BLaER1 (cell line): ENCODE results near the gene MUC3A.
"Not testable (repeated sequence)": the region's sequence is repeated elsewhere in the genome, so short reads cannot be mapped to it uniquely, and the experiment has no call there.

ENCODE experiments used
- H3K27ac ChIP-seq: shearing (Covaris generic); formaldehyde crosslinking; 2 replicates; pipeline ENCODE4 v1.8.1; 2022
- H3K27me3 ChIP-seq: shearing (Covaris generic); formaldehyde crosslinking; 2 replicates; pipeline ENCODE4 v1.8.1; 2022
- H3K36me3 ChIP-seq: shearing (Covaris generic); formaldehyde crosslinking; 2 replicates; pipeline ENCODE4 v1.8.1; 2022
- H3K4me1 ChIP-seq: shearing (Covaris generic); formaldehyde crosslinking; 2 replicates; pipeline ENCODE4 v1.8.1; 2022
- H3K4me2 ChIP-seq: shearing (Covaris generic); formaldehyde crosslinking; 2 replicates; pipeline ENCODE4 v1.8.1; 2022
- H3K4me3 ChIP-seq: shearing (Covaris generic); formaldehyde crosslinking; 2 replicates; pipeline ENCODE4 v1.8.1; 2022
- H3K9ac ChIP-seq: shearing (Covaris generic); formaldehyde crosslinking; 2 replicates; pipeline ENCODE4 v1.8.1; 2022
- H3K9me3 ChIP-seq: shearing (Covaris generic); formaldehyde crosslinking; 2 replicates; pipeline ENCODE4 v1.8.1; 2022
- H4K20me1 ChIP-seq: shearing (Covaris generic); formaldehyde crosslinking; 2 replicates; pipeline ENCODE4 v1.8.1; 2022
- Cebpa-rat ChIP-seq: shearing (Covaris generic); IDR thresholded peaks from 2 replicates; pipeline ENCODE4 v1.8.1; 2022

The MUC3A gene

GRCh38 chr7:100968031-100968430 is 18.7 kb downstream of the MUC3A start:
- Histone ChIP-seq H3K9me3 (no peaks in the 10 kb centered on the region; the same call in 1 of the 2 replicates), H3K27ac (no peak overlapping the region), H3K4me1 (peaks cover 5% of the 10 kb centered on the region; the same call in 1 of the 2 replicates), H3K4me2 (no peak overlapping the region), H3K36me3 (no peaks in the 10 kb centered on the region), H3K27me3 (peaks cover 44% of the 10 kb centered on the region), H3K4me3 (no peak overlapping the region), H4K20me1 (no peaks in the 10 kb centered on the region), H3K9ac (no peak overlapping the region)
- no peak for TF ChIP-seq Cebpa-rat

- Histone ChIP-seq H4K20me1 (no peaks in the 10 kb centered on the region), H3K36me3 (no peaks in the 10 kb centered on the region), H3K27ac (no peak overlapping the region), H3K4me3 (no peak overlapping the region), H3K9me3 (peaks cover 1% of the 10 kb centered on the region), H3K27me3 (peaks cover 44% of the 10 kb centered on the region), H3K4me2 (no peak overlapping the region), H3K4me1 (peaks cover 5% of the 10 kb centered on the region; the same call in 1 of the 2 replicates), H3K9ac (no peak overlapping the region)
- TF ChIP-seq Cebpa-rat: no peak
These were observed 19.3 kb downstream of the MUC3A start for GRCh38 chr7:100968650-100969049.

GRCh38 chr7:100969066-100969615 is 19.8 kb downstream of the MUC3A start, which contains the start of gene MUC12:
MUC12 (plus strand) TSS chr7:100969565; CDS start chr7:100969623, 58 bp downstream.
- Histone ChIP-seq H3K9ac (no peak within 1 kb of the TSS), H3K36me3 (no peaks in the 10 kb centered on the region), H3K4me1 (peaks cover 5% of the 10 kb centered on the region; the same call in 1 of the 2 replicates), H3K4me2 (no peak within 1 kb of the TSS), H3K27ac (no peak within 1 kb of the TSS), H4K20me1 (no peaks in the 10 kb centered on the region), H3K4me3 (no peak within 1 kb of the TSS), H3K9me3 (peaks cover 6% of the 10 kb centered on the region), H3K27me3 (peaks cover 44% of the 10 kb centered on the region)
- no peak for TF ChIP-seq Cebpa-rat

- Histone ChIP-seq H3K4me3 (no peak overlapping the region), H3K36me3 (no peaks in the 10 kb centered on the region), H3K27ac (no peak overlapping the region), H4K20me1 (no peaks in the 10 kb centered on the region), H3K4me2 (no peak overlapping the region), H3K9me3 (peaks cover 10% of the 10 kb centered on the region), H3K27me3 (peaks cover 27% of the 10 kb centered on the region), H3K9ac (no peak overlapping the region), H3K4me1 (peaks cover 10% of the 10 kb centered on the region; the same call in 1 of the 2 replicates)
- no peak for TF ChIP-seq Cebpa-rat
These were observed 22.0 kb downstream of the MUC3A start for GRCh38 chr7:100971111-100972001.

GRCh38 chr7:100972002-100972347 is 22.6 kb downstream of the MUC3A start:
- no peak overlapping the region for H3K9ac ChIP-seq
- peaks cover 10% of the 10 kb centered on the region; the same call in 1 of the 2 replicates for H3K4me1 ChIP-seq
- H3K36me3 ChIP-seq: no peaks in the 10 kb centered on the region
- H3K4me2 ChIP-seq: no peak overlapping the region
- TF ChIP-seq Cebpa-rat: no peak
- H3K4me3 ChIP-seq: no peak overlapping the region
- no peak overlapping the region for H3K27ac ChIP-seq
- H3K9me3 ChIP-seq: peaks cover 10% of the 10 kb centered on the region; the same call in 1 of the 2 replicates
- no peaks in the 10 kb centered on the region for H4K20me1 ChIP-seq
- peaks cover 21% of the 10 kb centered on the region for H3K27me3 ChIP-seq

GRCh38 chr7:100974021-100974420 is 24.7 kb downstream of the MUC3A start:
- H3K27me3 ChIP-seq: peaks cover under 1% of the 10 kb centered on the region; the same call in 1 of the 2 replicates
- no peak overlapping the region for H3K4me3 ChIP-seq
- no peaks in the 10 kb centered on the region for H4K20me1 ChIP-seq
- no peak overlapping the region for H3K4me2 ChIP-seq
- H3K9ac ChIP-seq: no peak overlapping the region
- H3K36me3 ChIP-seq: no peaks in the 10 kb centered on the region
- H3K4me1 ChIP-seq: peaks cover 10% of the 10 kb centered on the region; the same call in 1 of the 2 replicates
- peaks cover 10% of the 10 kb centered on the region; the same call in 1 of the 2 replicates for H3K9me3 ChIP-seq
- TF ChIP-seq Cebpa-rat: no peak
- no peak overlapping the region for H3K27ac ChIP-seq

GRCh38 chr7:100975371-100975821 is 26.1 kb downstream of the MUC3A start:
- no peaks in the 10 kb centered on the region for H3K27me3 ChIP-seq
- H3K9me3 ChIP-seq: peaks cover 10% of the 10 kb centered on the region; the same call in 1 of the 2 replicates
- H3K9ac ChIP-seq: no peak overlapping the region
- no peaks in the 10 kb centered on the region for H3K36me3 ChIP-seq
- no peak overlapping the region for H3K4me3 ChIP-seq
- peaks cover 10% of the 10 kb centered on the region; the same call in 1 of the 2 replicates for H3K4me1 ChIP-seq
- no peaks in the 10 kb centered on the region for H4K20me1 ChIP-seq
- no peak for TF ChIP-seq Cebpa-rat
- no peak overlapping the region for H3K27ac ChIP-seq
- 0 out of 2 replicates have a peak overlapping the region, but pooled peaks have one; percentile 3 for H3K4me2 ChIP-seq

GRCh38 chr7:100978300-100978699 is 29.0 kb downstream of the MUC3A start:
- Histone ChIP-seq H3K9ac (no peak overlapping the region), H3K27me3 (no peaks in the 10 kb centered on the region), H3K9me3 (peaks cover 10% of the 10 kb centered on the region; the same call in 1 of the 2 replicates), H3K36me3 (no peaks in the 10 kb centered on the region), H3K4me3 (no peak overlapping the region), H3K4me1 (0 out of 2 replicates have a peak, but pooled peaks cover 4% of the 10 kb centered on the region), H3K27ac (no peak overlapping the region), H4K20me1 (no peaks in the 10 kb centered on the region), H3K4me2 (no peak overlapping the region)
- no peak for TF ChIP-seq Cebpa-rat

GRCh38 chr7:100983451-100984187 is 34.3 kb downstream of the MUC3A start:
- Histone ChIP-seq H3K27me3 (no peaks in the 10 kb centered on the region), H4K20me1 (no peaks in the 10 kb centered on the region), H3K9me3 (no peaks in the 10 kb centered on the region), H3K36me3 (no peaks in the 10 kb centered on the region), H3K4me2 (no peak overlapping the region), H3K9ac (no peak overlapping the region), H3K27ac (no peak overlapping the region), H3K4me1 (no peaks in the 10 kb centered on the region), H3K4me3 (no peak overlapping the region)
- no peak for TF ChIP-seq Cebpa-rat

GRCh38 chr7:100984241-100984918 is 35.0 kb downstream of the MUC3A start:
- not testable (repeated sequence) for H3K9me3 ChIP-seq, H3K36me3 ChIP-seq, H3K4me1 ChIP-seq, H3K4me2 ChIP-seq, H3K4me3 ChIP-seq, H3K9ac ChIP-seq, H3K27me3 ChIP-seq, H3K27ac ChIP-seq, H4K20me1 ChIP-seq

- H3K4me2 ChIP-seq, H3K27ac ChIP-seq, H3K36me3 ChIP-seq, H3K9ac ChIP-seq, H3K4me1 ChIP-seq, H4K20me1 ChIP-seq, H3K4me3 ChIP-seq, H3K27me3 ChIP-seq: not testable (repeated sequence)
- peaks cover 11% of the 10 kb centered on the region; the same call in 1 of the 2 replicates for H3K9me3 ChIP-seq
These were observed 35.9 kb downstream of the MUC3A start for GRCh38 chr7:100985033-100985797.
